ENCODE results near the gene MTHFD2L.

The MTHFD2L gene

DNA sequence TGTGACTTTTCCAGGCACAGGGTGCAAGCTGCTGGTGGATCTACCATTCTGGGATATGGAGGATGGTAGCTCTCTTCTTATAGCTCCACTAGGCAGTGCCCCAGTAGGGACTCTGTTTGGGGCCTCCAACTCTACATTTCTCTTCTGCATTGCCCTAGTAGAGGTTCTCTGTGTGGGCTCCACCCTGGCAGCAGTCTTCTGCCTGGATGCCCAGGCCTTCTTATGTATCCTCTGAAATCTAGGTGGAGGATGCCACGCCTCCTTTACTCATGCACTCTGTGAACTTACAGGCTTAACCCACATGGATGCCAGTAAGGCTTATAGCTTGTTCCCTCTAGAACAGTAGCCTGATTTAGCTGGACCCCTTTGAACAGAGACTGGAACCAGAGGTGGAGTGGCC is 186.1 kb downstream of the MTHFD2L start:
- DNase-seq = no peak
